AG10803 (cell line): ENCODE results near the gene PCDHGA12.
A peak's percentile ranks its signal among the peaks of the same experiment; 100 is the strongest.

Experiments
- DNase-seq: peaks from one replicate; pipeline ENCODE4 v3.0.0; 2010; ENCODE audit warnings: low read depth
- H3K4me3 ChIP-seq: 2 replicates; pipeline ENCODE4 v1.5.1; 2011; ENCODE audit warnings: mild to moderate bottlenecking, low read length, control low read depth
- TF ChIP-seq, protein P1 (sequence below): conservative IDR thresholded peaks from 2 replicates; pipeline ENCODE4 v1.5.1; 2011; ENCODE audit warnings: mild to moderate bottlenecking, low read length, control low read depth, inconsistent platforms

PCDHGA12 gene

GRCh38 chr5:141477044-141477575 is 46.8 kb downstream of the PCDHGA12 start:
- no peak for DNase-seq
- peak overlapping the region; percentile 91 for H3K4me3 ChIP-seq
- TF ChIP-seq, protein P1, sequence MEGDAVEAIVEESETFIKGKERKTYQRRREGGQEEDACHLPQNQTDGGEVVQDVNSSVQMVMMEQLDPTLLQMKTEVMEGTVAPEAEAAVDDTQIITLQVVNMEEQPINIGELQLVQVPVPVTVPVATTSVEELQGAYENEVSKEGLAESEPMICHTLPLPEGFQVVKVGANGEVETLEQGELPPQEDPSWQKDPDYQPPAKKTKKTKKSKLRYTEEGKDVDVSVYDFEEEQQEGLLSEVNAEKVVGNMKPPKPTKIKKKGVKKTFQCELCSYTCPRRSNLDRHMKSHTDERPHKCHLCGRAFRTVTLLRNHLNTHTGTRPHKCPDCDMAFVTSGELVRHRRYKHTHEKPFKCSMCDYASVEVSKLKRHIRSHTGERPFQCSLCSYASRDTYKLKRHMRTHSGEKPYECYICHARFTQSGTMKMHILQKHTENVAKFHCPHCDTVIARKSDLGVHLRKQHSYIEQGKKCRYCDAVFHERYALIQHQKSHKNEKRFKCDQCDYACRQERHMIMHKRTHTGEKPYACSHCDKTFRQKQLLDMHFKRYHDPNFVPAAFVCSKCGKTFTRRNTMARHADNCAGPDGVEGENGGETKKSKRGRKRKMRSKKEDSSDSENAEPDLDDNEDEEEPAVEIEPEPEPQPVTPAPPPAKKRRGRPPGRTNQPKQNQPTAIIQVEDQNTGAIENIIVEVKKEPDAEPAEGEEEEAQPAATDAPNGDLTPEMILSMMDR: no peak

DNA sequence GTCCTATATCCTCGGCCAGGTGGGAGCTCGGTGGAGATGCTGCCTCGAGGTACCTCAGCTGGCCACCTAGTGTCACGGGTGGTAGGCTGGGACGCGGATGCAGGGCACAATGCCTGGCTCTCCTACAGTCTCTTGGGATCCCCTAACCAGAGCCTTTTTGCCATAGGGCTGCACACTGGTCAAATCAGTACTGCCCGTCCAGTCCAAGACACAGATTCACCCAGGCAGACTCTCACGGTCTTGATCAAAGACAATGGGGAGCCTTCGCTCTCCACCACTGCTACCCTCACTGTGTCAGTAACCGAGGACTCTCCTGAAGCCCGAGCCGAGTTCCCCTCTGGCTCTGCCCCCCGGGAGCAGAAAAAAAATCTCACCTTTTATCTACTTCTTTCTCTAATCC is 47.5 kb downstream of the PCDHGA12 start:
- peak overlapping the region; percentile 91 for H3K4me3 ChIP-seq
- DNase-seq: no peak
- TF ChIP-seq, protein P1: no peak

GRCh38 chr5:141478321-141478945 is 48.1 kb downstream of the PCDHGA12 start:
- DNase-seq: peak; percentile 56
- peak overlapping the region; percentile 91 for H3K4me3 ChIP-seq
- TF ChIP-seq, protein P1: peak; percentile 40

DNA sequence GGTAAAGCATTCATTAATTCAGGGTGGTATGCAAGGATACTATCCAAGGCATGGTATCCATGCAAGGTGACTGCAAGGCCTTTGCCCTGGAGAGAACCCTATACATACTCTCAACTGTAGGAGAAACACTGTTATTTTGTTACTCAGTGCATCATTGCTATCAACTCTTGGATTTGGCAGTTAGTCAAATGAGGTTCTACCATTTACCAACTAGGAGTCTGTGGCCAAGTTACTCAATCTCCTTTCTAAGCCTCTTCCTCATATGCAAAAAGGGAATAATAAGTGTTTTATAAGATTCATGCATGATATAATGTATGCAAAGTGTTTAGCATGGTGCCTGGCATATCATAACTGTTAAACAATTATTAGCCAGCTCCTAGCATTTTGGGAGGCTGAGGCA is 49.5 kb downstream of the PCDHGA12 start:
- DNase-seq: peak; percentile 48
- TF ChIP-seq, protein P1: no peak
- no peak overlapping the region for H3K4me3 ChIP-seq
